ENCODE data around the gene THOC5. TPM values are rescaled to one million over a fixed set of nuclear protein-coding genes. Genes with fewer than 3 reads are reported as not detected.

The THOC5 gene
- polyA plus RNA-seq, 1 of the 3 experiments (the other 2 are of a cell fraction) = 95.9 TPM

GRCh38 chr22:29517215-29517908 is 36.2 kb downstream of the THOC5 start (continued):
- TF ChIP-seq USF2 (IDR thresholded peaks at IDR 0.05; ENCODE audit: borderline replicate concordance, low read depth, low read length) = no peak

- Histone ChIP-seq H3K9me2 (no peaks in the 10 kb centered on the region), H3K79me2 (ENCODE audit: insufficient read depth) (no peaks in the 10 kb centered on the region), H3K4me2 (no peak overlapping the region), H3K27me3 (ENCODE audit: insufficient read depth) (no peaks in the 10 kb centered on the region), H3K4me3 (ENCODE audit: low read depth in 2 of 2, low read length in 1 of 2) (no peak overlapping the region), H3K9me3 (no peaks in the 10 kb centered on the region), H3K9ac (no peak overlapping the region), H4K20me1 (ENCODE audit: insufficient read depth) (no peaks in the 10 kb centered on the region), H3K27ac (ENCODE audit: low read depth in 2 of 2, low read length in 1 of 2) (no peak overlapping the region), H3K4me1 (ENCODE audit: control insufficient read depth in 1 of 2, insufficient read depth in 2 of 2, low read depth in 1 of 2, low read length in 1 of 2) (peaks cover 0 to 11% of the 10 kb centered on the region in 2 experiments; a peak in 1 of 4 replicates), H2AFZ (ENCODE audit: low read depth) (no peak overlapping the region), H3F3A (replicated peaks; ENCODE audit: insufficient read depth) (no peaks in the 10 kb centered on the region), H3K36me3 (replicated peaks in 1 of 2; ENCODE audit: control insufficient read depth in 1 of 2, insufficient read depth in 2 of 2, low read length in 1 of 2) (peaks cover 50 to 66% of the 10 kb centered on the region in 2 experiments)
- 83% methylated on average over 3 of the region's 4 CpGs for WGBS (ENCODE audit: low lambda C conversion rate)
- DNase-seq = no peak
- ChIA-PET CTCF (interaction anchor here (0.8 to 2.5 kb wide), 4 partner anchors 13 to 117 kb away, joined by 3 to 9 read pairs (median 6); no protein-coding TSS in a partner anchor), POLR2A (interaction anchor here (0.6 to 1.2 kb wide), 2 partner anchors 10 to 17 kb away, joined by 3 to 4 read pairs; no protein-coding TSS in a partner anchor)
- TF ChIP-seq MEF2A (IDR thresholded peaks at IDR 0.05; ENCODE audit: borderline replicate concordance, low read depth) (no peak), NFIC (IDR thresholded peaks at IDR 0.05; ENCODE audit: borderline replicate concordance) (no peak), CHD2 (IDR thresholded peaks at IDR 0.05; ENCODE audit: low read length, partially characterized antibody) (no peak), GABPA (IDR thresholded peaks at IDR 0.05; ENCODE audit: low read depth) (no peak), ZBTB33 (IDR thresholded peaks at IDR 0.05; ENCODE audit: borderline replicate concordance, low read depth) (no peak), RFX5 (IDR thresholded peaks at IDR 0.05; ENCODE audit: low read length) (no peak), MXI1 (IDR thresholded peaks at IDR 0.05; ENCODE audit: low read depth, low read length) (no peak), JUND (IDR thresholded peaks at IDR 0.05) (no peak), PBX3 (IDR thresholded peaks at IDR 0.05) (no peak), GATA2 (CRISPR knock-in tag; IDR thresholded peaks at IDR 0.05) (no peak), IRF3 (IDR thresholded peaks at IDR 0.05; ENCODE audit: low read depth, low read length) (no peak), EP300 (IDR thresholded peaks at IDR 0.05; ENCODE audit: borderline replicate concordance in 1 of 2, low read depth in 1 of 2, low read length in 1 of 2) (no peak), FOXJ3 (CRISPR knock-in tag; IDR thresholded peaks at IDR 0.05) (no peak), FOXM1 (IDR thresholded peaks at IDR 0.05; ENCODE audit: low read depth) (no peak)
Observed at GRCh38 chr22:29512031-29512430, 41.5 kb downstream of the THOC5 start.
